HL-60/S4 treated with phorbol 12-myristate 13-acetate at 8.2 ng/mL for 4 days and 3 days (cell line): Measurements from ENCODE around the gene COL4A2.
"Not testable (repeated sequence)": the region's sequence is repeated elsewhere in the genome, so short reads cannot be mapped to it uniquely, and the experiment has no call there.

ENCODE experiments used
- in situ Hi-C: fragments of 300-500 bp; cut with MboI; formaldehyde crosslinking; loops from 2 replicates; pipeline ENCODE4 v1.15.0; 2022; ENCODE audit warnings: low sequenced_read_pairs

COL4A2 gene

GRCh38 chr13:110319774-110320509 lies 12.9 kb downstream of the COL4A2 start:
- in situ Hi-C loops, result no loop called here

- in situ Hi-C loops, result no loop called here
Observed at GRCh38 chr13:110320645-110321044, 13.6 kb downstream of the COL4A2 start.

- in situ Hi-C loops, result not testable (repeated sequence)
Observed at GRCh38 chr13:110321573-110321972, 14.5 kb downstream of the COL4A2 start.

DNA sequence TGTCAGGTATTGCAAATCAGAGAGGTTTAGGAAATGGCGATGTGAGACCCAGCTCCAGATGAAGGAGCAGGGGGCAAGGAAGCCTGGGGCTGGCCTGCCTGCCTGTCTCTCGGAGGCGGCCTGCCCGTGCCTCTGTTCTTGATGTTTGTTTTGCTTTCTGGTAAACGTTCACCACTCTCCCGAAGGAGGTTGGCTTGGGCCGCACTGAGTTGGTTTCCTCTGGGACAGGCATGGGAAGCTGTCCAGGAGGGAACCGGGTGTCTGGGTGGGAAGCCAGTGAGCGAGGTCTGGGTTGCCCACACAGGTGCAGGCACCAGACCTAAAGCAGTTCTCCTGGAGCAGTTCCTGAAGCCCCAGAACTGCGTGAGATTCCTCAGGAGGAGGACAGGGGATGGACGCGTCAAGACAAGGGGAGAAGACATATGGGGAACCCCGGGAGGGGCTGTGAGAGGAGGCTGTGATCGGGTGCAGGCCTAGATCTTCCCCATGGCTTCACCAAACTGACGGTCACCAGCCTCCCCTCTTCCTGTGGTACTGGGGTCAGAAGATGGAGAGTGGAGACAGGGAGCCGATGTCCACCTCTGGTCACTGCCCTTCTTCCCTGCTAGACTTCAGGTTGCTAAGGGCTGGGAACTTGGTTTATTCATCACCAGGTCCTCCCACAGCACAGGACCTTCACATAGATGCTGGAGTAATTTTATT lies 15.2 kb downstream of the COL4A2 start:
- in situ Hi-C loops, result no loop called here

DNA sequence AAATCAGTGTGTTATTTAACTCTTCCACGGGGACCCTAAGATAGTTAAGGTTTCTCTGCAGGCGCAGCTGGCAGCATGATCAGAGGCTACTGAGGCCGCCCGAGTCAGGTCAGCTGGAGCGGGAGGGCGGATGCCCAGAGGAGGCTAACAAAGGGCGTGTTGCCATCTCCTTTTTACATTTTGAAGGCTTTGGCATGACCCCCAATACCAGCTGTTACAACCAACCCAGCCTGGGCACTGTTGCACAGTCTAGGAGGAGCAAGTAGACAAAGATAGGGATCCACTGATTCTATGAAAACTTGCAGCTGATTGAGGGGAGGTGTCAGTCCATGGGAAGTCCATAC lies 15.7 kb downstream of the COL4A2 start:
- in situ Hi-C loops, result no loop called here

- in situ Hi-C loops, result no loop called here
Observed at GRCh38 chr13:110323172-110323891, 16.2 kb downstream of the COL4A2 start.

DNA sequence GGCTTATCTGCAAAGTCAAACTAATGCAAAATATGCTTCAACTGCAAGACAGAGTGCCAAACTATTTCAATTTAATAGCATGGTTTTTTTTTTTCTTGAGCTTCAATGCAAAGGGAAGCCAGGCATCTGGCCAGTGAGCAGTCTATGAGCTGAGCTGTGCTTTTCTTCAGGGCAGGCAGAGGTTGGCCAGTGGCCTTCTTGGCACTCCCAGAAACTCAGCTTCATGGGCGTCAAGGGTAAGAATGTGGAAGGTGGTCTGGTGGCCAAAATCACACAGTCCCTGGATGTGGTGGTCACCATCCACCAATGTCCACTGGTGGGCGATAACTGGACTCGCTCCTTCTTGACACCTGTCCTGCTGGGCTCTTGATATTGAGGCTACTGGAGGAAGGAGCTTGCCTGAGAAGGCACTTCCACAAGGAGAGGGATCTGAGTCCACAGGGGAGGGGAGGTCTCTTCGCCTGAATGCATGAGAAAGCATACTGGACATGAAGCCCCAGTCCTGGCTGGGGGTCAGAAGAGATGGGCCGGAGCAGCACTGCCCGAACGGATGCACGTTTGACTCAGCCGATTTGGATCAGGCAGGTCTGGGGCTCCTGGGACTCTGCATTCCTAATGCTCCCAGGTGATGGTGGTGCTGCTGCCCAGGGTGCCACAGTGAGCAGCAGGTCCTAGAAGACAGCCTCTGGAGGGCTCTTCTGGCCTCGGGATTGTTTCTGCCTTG lies 17.1 kb downstream of the COL4A2 start:
- in situ Hi-C loops, result no loop called here

DNA sequence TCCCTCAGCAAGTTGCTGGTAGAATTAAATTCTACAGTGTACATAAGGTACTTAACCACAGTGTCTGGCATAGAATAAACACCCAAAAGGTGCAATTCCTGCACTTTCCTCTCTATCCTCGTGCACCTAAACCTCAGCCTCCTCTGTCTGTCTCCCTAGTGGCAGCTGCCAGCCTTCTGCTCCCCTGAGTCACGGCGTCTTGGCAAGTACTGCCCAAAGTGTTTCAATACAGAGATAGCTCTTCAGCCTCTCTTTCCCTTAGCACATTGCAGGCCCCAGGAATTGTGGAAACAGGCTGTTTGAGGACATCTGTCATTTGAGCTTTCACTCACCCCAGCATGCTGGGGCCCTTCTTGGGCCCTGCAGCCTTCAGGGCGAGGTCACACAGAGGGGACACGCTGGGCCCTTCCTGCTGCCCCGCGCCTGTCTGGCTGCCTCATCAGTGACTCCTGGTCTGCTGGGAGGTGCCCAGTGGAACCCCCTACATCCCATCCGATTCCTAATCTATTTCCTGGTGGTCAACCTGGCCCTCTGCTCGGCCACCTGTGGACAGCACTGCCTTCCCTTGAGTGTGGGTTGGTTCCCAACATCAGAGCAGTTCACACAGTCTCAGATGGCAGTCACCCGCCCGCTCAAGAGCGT lies 19.3 kb downstream of the COL4A2 start:
- in situ Hi-C loops, result no loop called here

DNA sequence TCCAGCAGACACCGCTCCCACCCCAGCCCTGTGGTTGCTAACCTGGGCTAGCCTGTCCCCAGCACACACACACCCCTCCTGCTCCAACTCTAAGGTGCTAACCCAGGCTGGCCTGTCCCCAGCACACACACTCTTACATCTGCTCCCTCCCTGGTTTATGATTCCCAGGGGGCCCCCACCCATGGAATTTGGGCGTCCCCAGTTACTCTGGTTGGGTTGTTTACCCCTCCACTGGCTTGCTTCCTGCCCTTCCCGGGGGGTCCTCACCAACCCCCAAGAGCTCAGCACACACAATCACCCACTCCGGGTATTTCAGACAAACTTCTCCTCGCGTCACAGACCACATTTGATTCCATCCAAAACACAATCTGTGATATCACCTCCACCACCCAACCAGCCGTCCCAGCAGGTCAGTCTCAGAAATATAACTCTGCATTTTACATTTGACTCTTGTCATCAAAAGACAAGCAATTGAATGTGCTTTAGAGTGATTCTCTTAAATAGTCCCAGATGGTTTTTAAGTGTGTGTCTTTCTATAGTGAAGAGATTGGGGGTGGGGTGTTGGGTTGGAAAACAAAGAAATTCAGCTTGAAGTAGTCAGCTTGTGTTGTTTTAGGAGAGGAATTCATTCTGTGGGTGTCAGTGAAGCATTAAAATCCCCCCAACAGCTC lies 20.1 kb downstream of the COL4A2 start:
- in situ Hi-C loops, result no loop called here

- in situ Hi-C loops, result no loop called here
Observed at GRCh38 chr13:110328573-110328972, 21.5 kb downstream of the COL4A2 start.

DNA sequence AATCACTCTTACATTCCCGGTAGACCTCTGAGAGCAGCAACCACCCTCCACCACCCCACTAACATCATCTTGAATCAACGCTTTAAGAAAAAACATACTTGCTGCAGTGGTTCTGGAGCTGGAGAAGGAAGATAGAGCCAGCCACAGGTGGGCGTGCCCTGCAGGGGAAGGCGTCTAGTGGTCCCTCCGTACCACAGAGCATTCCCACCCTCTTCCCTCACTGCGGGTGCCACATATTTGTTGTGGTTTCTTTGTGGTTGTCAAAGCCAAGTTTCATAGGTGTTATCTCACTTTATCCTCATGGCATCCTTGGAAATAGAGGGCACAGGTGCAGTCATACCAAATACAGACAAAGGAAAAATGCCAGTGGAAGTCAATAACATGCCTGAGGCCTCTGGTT lies 22.2 kb downstream of the COL4A2 start:
- in situ Hi-C loops, result no loop called here

DNA sequence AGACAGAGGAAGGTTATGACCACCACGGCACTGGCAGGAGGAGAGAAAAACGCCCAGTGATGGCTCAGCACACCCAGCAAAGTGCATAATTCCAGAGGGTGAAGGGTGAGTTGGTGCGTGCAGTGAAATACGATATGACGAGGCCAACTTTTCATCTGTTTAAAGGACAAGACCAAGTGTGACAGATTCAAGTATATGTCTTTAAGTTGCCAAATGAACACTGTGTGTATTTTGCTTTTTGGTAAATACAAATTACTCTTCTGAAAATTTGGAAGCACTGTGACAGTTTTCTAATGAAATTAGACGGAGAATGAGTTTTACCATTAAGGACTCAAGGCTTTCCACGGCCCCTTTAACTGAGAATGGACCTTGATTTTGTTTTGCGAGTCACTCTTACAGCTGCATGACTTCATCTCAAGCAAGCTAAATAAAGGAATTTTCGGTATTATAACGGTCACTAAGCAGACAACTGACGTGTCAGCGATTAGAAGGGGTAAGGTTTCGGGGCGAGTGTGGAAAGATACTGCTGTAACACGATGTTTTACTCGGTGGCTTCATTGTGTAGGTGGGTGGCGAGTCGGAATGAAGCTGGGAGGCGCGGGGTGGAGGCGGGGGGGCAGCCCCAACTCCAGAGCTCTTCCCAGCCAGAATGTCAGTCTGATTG lies 22.8 kb downstream of the COL4A2 start:
- in situ Hi-C loops, result no loop called here

DNA sequence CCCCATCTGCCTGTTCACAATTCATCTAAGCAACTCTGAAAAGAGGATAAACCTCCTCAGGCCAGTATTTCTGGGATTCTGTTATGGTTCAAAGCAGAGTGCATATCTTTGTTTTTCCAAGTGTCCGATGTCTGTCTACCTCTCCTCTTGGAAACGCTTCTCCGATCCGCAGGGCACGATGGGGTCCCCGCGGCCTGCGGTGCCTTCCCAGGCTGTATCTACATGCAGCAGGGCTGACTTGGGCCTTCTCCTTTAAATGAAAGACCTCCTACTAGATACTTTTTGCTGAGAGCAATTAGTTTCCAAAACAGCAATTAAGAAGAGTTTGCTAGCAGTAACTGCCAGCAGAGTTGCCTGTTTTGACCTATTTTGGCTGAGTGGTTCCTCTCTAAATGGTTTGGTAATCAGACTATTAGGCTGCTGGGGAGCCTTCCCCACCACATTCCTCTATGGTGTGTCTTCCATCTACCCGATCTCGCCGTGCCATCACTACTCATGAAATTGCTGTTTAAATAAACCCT lies 23.5 kb downstream of the COL4A2 start:
- in situ Hi-C loops, result no loop called here

GRCh38 chr13:110331362-110331761 lies 24.3 kb downstream of the COL4A2 start:
- in situ Hi-C loops, result no loop called here

- in situ Hi-C loops, result no loop called here
Observed at GRCh38 chr13:110332750-110333149, 25.7 kb downstream of the COL4A2 start.

GRCh38 chr13:110333837-110334236 lies 26.8 kb downstream of the COL4A2 start:
- in situ Hi-C loops, result no loop called here

DNA sequence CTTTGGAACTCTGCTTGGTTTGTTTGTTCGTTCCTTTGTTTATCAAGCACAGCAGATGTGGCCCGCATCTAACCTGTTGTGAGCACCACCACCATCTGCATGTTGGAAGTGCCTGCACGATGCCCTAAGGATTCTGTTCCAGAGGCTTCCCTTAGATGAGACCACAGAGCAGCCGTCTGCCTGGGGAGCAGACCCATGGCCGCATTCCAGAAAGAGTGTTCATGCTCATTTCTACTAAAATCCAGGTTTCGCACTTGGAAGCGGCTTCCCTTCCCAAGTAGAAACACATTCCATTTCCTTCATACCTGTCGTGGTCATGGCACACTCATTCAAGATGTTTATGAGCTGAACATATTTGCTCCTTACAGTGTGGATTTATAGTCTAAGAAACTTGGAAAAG lies 27.2 kb downstream of the COL4A2 start:
- in situ Hi-C loops, result no loop called here

GRCh38 chr13:110334841-110335490 lies 27.9 kb downstream of the COL4A2 start:
- in situ Hi-C loops, result no loop called here

DNA sequence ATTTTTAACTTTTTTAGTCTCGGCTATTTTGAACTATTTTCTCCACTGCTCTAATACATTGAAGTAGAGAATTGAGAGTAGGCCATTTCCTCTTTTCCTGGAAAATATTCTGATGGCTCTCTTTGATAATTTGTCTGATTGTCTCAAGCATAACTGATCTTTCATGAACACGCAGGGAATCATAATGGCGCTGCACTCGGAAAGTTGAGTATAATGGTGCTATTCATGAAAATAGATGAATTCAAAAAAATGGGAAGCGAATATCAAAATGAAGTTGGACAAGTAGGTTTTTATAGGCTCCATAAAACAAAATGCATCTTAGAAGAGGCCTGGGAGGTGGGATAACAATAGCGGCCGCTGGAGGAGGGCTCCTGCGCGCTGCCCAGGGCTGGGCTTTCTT lies 29.0 kb downstream of the COL4A2 start:
- in situ Hi-C loops, result no loop called here
